Measurements from ENCODE around the gene PABPN1L.

PABPN1L gene

GRCh38 chr16:88821168-88821850 lies 45.2 kb downstream of the PABPN1L start:
- no peak overlapping the region for H3K4me3 ChIP-seq (ENCODE audit: low read length)
- TF ChIP-seq, protein P1, sequence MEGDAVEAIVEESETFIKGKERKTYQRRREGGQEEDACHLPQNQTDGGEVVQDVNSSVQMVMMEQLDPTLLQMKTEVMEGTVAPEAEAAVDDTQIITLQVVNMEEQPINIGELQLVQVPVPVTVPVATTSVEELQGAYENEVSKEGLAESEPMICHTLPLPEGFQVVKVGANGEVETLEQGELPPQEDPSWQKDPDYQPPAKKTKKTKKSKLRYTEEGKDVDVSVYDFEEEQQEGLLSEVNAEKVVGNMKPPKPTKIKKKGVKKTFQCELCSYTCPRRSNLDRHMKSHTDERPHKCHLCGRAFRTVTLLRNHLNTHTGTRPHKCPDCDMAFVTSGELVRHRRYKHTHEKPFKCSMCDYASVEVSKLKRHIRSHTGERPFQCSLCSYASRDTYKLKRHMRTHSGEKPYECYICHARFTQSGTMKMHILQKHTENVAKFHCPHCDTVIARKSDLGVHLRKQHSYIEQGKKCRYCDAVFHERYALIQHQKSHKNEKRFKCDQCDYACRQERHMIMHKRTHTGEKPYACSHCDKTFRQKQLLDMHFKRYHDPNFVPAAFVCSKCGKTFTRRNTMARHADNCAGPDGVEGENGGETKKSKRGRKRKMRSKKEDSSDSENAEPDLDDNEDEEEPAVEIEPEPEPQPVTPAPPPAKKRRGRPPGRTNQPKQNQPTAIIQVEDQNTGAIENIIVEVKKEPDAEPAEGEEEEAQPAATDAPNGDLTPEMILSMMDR (conservative IDR thresholded peaks at IDR 0.05; ENCODE audit: low read length): no peak
- DNase-seq (ENCODE audit: low read depth): no peak

DNA sequence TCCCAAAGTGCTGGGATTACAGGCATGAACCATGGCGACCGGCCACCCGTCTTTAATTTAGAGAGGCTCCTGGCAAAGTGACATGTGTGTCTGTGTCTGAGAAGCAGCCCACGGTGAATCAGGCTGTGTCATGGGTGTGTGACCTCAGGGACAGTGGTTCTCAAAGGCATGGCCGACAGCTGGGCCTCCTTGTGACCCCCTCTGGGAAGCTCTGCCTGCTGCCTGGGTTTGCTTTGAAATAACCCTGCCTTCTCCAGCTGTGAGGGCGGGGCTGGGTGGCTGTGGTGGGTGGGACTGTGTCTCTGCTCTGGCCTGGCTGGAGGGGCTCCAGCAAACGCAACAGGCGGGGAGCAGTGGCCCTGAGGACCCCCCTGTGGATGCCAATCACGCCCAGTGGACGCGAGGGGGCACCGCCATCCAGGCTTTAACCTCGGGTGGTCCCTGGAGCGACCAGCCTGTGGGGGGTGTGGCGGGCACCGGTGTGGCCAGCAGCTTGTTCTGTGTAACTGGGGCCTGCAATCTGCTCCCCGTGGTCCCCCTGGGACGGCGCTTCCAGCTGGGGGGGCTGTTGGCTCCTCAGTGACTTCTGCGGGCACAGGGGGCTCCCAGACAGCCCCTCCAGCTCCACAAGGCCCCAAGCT lies 46.0 kb downstream of the PABPN1L start:
- H3K4me3 ChIP-seq (ENCODE audit: low read length): no peak overlapping the region
- no peak for DNase-seq (ENCODE audit: low read depth)
- TF ChIP-seq, protein P1 (conservative IDR thresholded peaks at IDR 0.05; ENCODE audit: low read length): no peak

GRCh38 chr16:88819126-88819525 lies 47.3 kb downstream of the PABPN1L start:
- TF ChIP-seq, protein P1 (conservative IDR thresholded peaks at IDR 0.05; ENCODE audit: low read length): no peak
- H3K4me3 ChIP-seq (ENCODE audit: low read length): no peak overlapping the region
- DNase-seq (ENCODE audit: low read depth): no peak

DNA sequence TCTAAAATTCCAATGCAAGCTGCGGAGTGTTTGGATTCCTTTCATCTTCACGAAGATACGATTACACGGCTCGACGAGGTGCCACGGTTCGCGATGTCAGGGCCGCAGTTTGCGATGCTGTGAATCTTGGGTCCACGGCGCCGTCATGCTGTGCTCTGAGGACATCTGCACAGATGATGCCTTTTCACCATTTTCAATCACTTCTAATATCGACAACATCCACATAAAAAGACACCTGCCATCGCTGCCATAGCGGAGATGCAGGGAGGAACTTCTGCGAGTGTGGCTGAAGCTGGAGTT lies 47.9 kb downstream of the PABPN1L start:
- no peak for DNase-seq (ENCODE audit: low read depth)
- no peak overlapping the region for H3K4me3 ChIP-seq (ENCODE audit: low read length)
- TF ChIP-seq, protein P1 (conservative IDR thresholded peaks at IDR 0.05; ENCODE audit: low read length): no peak

DNA sequence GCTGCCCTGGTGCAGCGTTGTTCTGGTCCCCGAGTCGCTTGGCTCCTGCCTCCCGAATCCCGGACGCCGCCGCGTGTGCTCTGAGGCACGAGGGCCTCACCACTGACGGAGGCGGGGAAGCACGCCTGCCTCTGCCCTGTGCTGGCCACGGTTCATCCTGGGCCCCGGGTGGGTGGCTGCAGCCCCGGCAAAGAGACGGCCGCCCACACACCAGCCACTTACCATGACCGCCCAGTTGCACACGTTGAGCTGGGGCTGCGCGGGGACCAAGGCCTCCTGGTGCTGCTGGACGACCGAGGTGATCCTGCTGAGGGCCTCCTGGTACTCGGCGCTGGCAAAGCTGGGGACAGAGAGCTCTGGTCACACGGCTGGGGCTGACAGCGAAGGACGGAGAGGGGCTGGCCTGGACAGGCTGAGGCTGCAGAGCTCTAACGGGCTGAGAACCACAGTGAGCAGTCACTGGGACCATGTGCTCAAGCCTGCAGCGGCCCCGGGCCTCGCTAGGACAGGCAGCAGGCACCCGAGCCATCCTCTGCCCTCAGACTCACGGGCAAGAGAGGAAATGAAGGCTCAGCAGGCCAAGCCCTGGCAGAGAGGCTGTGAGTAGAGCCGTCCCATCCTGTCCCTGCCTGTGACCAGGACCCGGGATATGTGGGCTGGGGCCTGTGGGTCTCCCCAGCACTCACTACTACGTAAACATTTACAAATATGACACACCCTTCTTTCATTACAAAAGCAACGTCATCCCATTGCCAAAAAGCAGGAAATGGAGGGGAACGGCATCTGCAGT lies 48.5 kb downstream of the PABPN1L start:
- DNase-seq (ENCODE audit: low read depth): no peak
- TF ChIP-seq, protein P1 (conservative IDR thresholded peaks at IDR 0.05; ENCODE audit: low read length): no peak
- H3K4me3 ChIP-seq (ENCODE audit: low read length): no peak overlapping the region

- H3K4me3 ChIP-seq (ENCODE audit: low read length): no peak overlapping the region
- TF ChIP-seq, protein P1 (conservative IDR thresholded peaks at IDR 0.05; ENCODE audit: low read length): no peak
These were observed 49.5 kb downstream of the PABPN1L start for GRCh38 chr16:88816736-88817535.

More at GRCh38 chr16:88816736-88817535, 49.5 kb downstream of the PABPN1L start:
- no peak for DNase-seq (ENCODE audit: low read depth)
